ENCODE data around the gene CELF2.

Gene CELF2

GRCh38 chr10:11210211-11210922 is 192.7 kb downstream of the CELF2 start:
- CTCF ChIA-PET = interaction anchor here (0.7 kb wide), 1 partner anchor 485 kb away, joined by 3 read pairs; no protein-coding TSS in a partner anchor
- Histone ChIP-seq H3K4me3 (ENCODE audit: low read depth, low read length) (no peak overlapping the region), H3K36me3 (ENCODE audit: control insufficient read depth in 2 of 2, insufficient read depth in 1 of 2, low read length in 2 of 2) (no peaks in the 10 kb centered on the region), H3K27ac (ENCODE audit: extremely low read depth, low read depth, low read length) (no peak overlapping the region), H3K4me1 (ENCODE audit: control insufficient read depth, insufficient read depth, low read length) (no peaks in the 10 kb centered on the region), H3K9me3 (ENCODE audit: control insufficient read depth, insufficient read depth, low read depth, low read length) (no peaks in the 10 kb centered on the region)
- POLR2A ChIA-PET = no interaction called here
- TF ChIP-seq, protein P1, sequence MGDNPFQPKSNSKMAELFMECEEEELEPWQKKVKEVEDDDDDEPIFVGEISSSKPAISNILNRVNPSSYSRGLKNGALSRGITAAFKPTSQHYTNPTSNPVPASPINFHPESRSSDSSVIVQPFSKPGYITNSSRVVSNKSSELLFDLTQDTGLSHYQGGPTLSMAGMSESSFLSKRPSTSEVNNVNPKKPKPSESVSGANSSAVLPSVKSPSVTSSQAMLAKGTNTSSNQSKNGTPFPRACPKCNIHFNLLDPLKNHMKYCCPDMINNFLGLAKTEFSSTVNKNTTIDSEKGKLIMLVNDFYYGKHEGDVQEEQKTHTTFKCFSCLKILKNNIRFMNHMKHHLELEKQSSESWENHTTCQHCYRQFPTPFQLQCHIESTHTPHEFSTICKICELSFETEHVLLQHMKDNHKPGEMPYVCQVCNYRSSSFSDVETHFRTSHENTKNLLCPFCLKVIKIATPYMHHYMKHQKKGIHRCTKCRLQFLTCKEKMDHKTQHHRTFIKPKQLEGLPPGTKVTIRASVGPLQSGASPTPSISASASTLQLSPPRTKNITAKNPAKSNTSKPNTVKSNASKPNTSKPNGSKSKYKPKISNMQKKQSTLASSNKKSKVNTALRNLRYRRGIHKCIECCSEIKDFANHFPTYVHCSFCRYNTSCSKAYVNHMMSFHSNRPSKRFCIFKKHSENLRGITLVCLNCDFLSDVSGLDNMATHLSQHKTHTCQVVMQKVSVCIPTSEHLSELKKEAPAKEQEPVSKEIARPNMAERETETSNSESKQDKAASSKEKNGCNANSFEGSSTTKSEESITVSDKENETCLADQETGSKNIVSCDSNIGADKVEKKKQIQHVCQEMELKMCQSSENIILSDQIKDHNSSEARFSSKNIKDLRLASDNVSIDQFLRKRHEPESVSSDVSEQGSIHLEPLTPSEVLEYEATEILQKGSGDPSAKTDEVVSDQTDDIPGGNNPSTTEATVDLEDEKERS (tag by site-specific recombination; IDR thresholded peaks at IDR 0.05) = no peak
- TF ChIP-seq ZNF473 (tag by site-specific recombination; IDR thresholded peaks at IDR 0.05) = no peak
- TF ChIP-seq ZNF426 (tag by site-specific recombination; IDR thresholded peaks at IDR 0.05) = no peak
- TF ChIP-seq ELK4 (IDR thresholded peaks at IDR 0.05; ENCODE audit: borderline replicate concordance, low read depth, low read length) = no peak
- no peak for TF ChIP-seq ZNF18 (tag by site-specific recombination; IDR thresholded peaks at IDR 0.05)
- TF ChIP-seq MEIS1 (CRISPR knock-in tag; IDR thresholded peaks at IDR 0.05; ENCODE audit: borderline replicate concordance) = no peak
- TF ChIP-seq ZNF768 (tag by site-specific recombination; IDR thresholded peaks at IDR 0.05) = no peak
- TF ChIP-seq ZNF350 (tag by site-specific recombination; IDR thresholded peaks at IDR 0.05) = no peak
- no peak for TF ChIP-seq ZNF248 (tag by site-specific recombination; IDR thresholded peaks at IDR 0.05)
- TF ChIP-seq ZNF404 (tag by site-specific recombination; IDR thresholded peaks at IDR 0.05) = no peak
- TF ChIP-seq ZSCAN16 (tag by site-specific recombination; IDR thresholded peaks at IDR 0.05) = no peak
- no peak for TF ChIP-seq GFI1B (tag by site-specific recombination; IDR thresholded peaks at IDR 0.05)
- no peak for TF ChIP-seq HOXA7 (CRISPR knock-in tag; IDR thresholded peaks at IDR 0.05; ENCODE audit: borderline replicate concordance)
- TF ChIP-seq, protein P2, sequence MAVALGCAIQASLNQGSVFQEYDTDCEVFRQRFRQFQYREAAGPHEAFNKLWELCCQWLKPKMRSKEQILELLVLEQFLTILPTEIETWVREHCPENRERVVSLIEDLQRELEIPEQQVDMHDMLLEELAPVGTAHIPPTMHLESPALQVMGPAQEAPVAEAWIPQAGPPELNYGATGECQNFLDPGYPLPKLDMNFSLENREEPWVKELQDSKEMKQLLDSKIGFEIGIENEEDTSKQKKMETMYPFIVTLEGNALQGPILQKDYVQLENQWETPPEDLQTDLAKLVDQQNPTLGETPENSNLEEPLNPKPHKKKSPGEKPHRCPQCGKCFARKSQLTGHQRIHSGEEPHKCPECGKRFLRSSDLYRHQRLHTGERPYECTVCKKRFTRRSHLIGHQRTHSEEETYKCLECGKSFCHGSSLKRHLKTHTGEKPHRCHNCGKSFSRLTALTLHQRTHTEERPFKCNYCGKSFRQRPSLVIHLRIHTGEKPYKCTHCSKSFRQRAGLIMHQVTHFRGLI (tag by site-specific recombination; IDR thresholded peaks at IDR 0.05) = no peak
- no peak for TF ChIP-seq ZNF169 (tag by site-specific recombination; IDR thresholded peaks at IDR 0.05)
- no peak for TF ChIP-seq ZNF324 (tag by site-specific recombination; IDR thresholded peaks at IDR 0.05)
